K562 (cell line): ENCODE data around the gene NEDD4L.

Experiments
- ADNP ChIP-seq: fragments of 200-800 bp; sonication (Bioruptor generic); IDR thresholded peaks from 2 replicates; pipeline ENCODE4 v1.6.1; 2016; ENCODE audit warnings: missing genetic modification characterization, missing compliant biosample characterization
- CEBPG ChIP-seq, 3 experiments: fragments of 200-800 bp in 1 of 3; sonication (Bioruptor generic) in 1 of 3; sonication (generic) in 1 of 3; formaldehyde crosslinking in 1 of 3; IDR thresholded peaks in 2 of 3; conservative IDR thresholded peaks in 1 of 3; 2 replicates each; pipeline versions ENCODE4 v1.6.1 to v1.8.0; 2016 to 2022; ENCODE audit warnings: missing compliant biosample characterization in 2 of 3, missing genetic modification characterization in 2 of 3, mild to moderate bottlenecking in 1 of 3, missing genetic modification reagents in 1 of 3
- CREB3L1 ChIP-seq: fragments of 450-650 bp; IDR thresholded peaks from 2 replicates; pipeline ENCODE4 v1.6.1; 2014; ENCODE audit warnings: low read depth, mild to moderate bottlenecking, moderate library complexity, borderline replicate concordance
- CTCF ChIP-seq, 3 experiments: IDR thresholded peaks in 2 of 3; conservative IDR thresholded peaks in 1 of 3; 2 replicates each; pipeline ENCODE4 v1.5.1; 2011 to 2012; ENCODE audit warnings: low read length in 3 of 3, mild to moderate bottlenecking in 3 of 3, control low read depth in 2 of 3, improper control_type of control experiment in 1 of 3, inconsistent platforms in 1 of 3, low read depth in 1 of 3, mixed read lengths in 1 of 3, moderate library complexity in 1 of 3; ENCODE audit not compliant: insufficient read depth in 2 of 3
- E2F6 ChIP-seq, 2 experiments: IDR thresholded peaks; 2 replicates each; pipeline ENCODE4 v1.6.1; 2011; ENCODE audit warnings: borderline replicate concordance in 1 of 2, control low read depth in 1 of 2, low read depth in 1 of 2, low read length in 1 of 2, mild to moderate bottlenecking in 1 of 2, mixed read lengths in 1 of 2, moderate library complexity in 1 of 2; ENCODE audit not compliant: insufficient read depth in 1 of 2, insufficient read length in 1 of 2, poor library complexity in 1 of 2, severe bottlenecking in 1 of 2; ENCODE audit errors: extremely low read depth in 1 of 2
- FOXA1 ChIP-seq: fragments of 450-650 bp; IDR thresholded peaks from 2 replicates; pipeline ENCODE4 v1.6.1; 2016; ENCODE audit warnings: mild to moderate bottlenecking, borderline replicate concordance
- RFX5 ChIP-seq: IDR thresholded peaks from 2 replicates; pipeline ENCODE4 v1.6.1; 2011; ENCODE audit warnings: low read depth, mild to moderate bottlenecking, improper control_type of control experiment, low read length
- ZBTB8A ChIP-seq: fragments of 450-650 bp; IDR thresholded peaks from 2 replicates; pipeline ENCODE4 v1.6.1; 2018; ENCODE audit warnings: mild to moderate bottlenecking, moderate library complexity; ENCODE audit not compliant: partially characterized antibody
- ZNF639 ChIP-seq, 2 experiments: fragments of 200-800 bp in 1 of 2; sonication (Bioruptor generic) in 1 of 2; sonication (generic) in 1 of 2; formaldehyde crosslinking in 1 of 2; IDR thresholded peaks in 1 of 2; conservative IDR thresholded peaks in 1 of 2; 2 replicates each; pipeline versions ENCODE4 v1.5.0 to v1.6.1; 2016 to 2020; ENCODE audit warnings: missing compliant biosample characterization in 1 of 2, missing genetic modification characterization in 1 of 2, missing genetic modification reagents in 1 of 2

GRCh38 chr18:58101291-58101794 lies 57.3 kb downstream of the NEDD4L start:
- TF ChIP-seq RFX5 = no peak
- no peak for TF ChIP-seq FOXA1
- TF ChIP-seq ZNF639 (CRISPR knock-in tag; conservative IDR thresholded peaks at IDR 0.05 in 1 of 2, IDR thresholded peaks at IDR 0.05 in 1 of 2) = no peak
- no peak for TF ChIP-seq ADNP (tag)
- TF ChIP-seq CEBPG (CRISPR knock-in tag; IDR thresholded peaks at IDR 0.05) = no peak
- no peak for TF ChIP-seq CEBPG (tag; conservative IDR thresholded peaks at IDR 0.05 in 1 of 2, IDR thresholded peaks at IDR 0.05 in 1 of 2)
- TF ChIP-seq CTCF (IDR thresholded peaks at IDR 0.05 in 2 of 3, conservative IDR thresholded peaks at IDR 0.05 in 1 of 3; ENCODE audit: insufficient read depth in 2 of 3, low read depth in 1 of 3, low read length in 3 of 3) = no peak
- TF ChIP-seq ZBTB8A = no peak
- no peak for TF ChIP-seq E2F6 (IDR thresholded peaks at IDR 0.05; ENCODE audit: borderline replicate concordance in 1 of 2, extremely low read depth in 1 of 2, insufficient read depth in 1 of 2, insufficient read length in 1 of 2, low read depth in 1 of 2, low read length in 1 of 2, poor library complexity in 1 of 2, severe bottlenecking in 1 of 2)
- TF ChIP-seq CREB3L1 = no peak
